GM19099 (cell line): ENCODE results near the gene LAP3.

ENCODE experiments used
- POLR2A ChIP-seq: IDR thresholded peaks from 3 replicates; pipeline ENCODE4 v1.6.1; 2011; ENCODE audit warnings: low read depth; ENCODE audit not compliant: insufficient read length; ENCODE audit errors: extremely low read depth

LAP3 gene

GRCh38 chr4:17630228-17630627, 53.2 kb downstream of the LAP3 start:
- no peak for TF ChIP-seq POLR2A

- no peak for TF ChIP-seq POLR2A
Observed at GRCh38 chr4:17633600-17633999, 56.6 kb downstream of the LAP3 start.

GRCh38 chr4:17635056-17635455, 58.1 kb downstream of the LAP3 start:
- no peak for TF ChIP-seq POLR2A

GRCh38 chr4:17636341-17636695, 59.3 kb downstream of the LAP3 start:
- TF ChIP-seq POLR2A: no peak

GRCh38 chr4:17636696-17637622, 60.0 kb downstream of the LAP3 start:
- no peak for TF ChIP-seq POLR2A

GRCh38 chr4:17639136-17639535, 62.1 kb downstream of the LAP3 start:
- TF ChIP-seq POLR2A: no peak

GRCh38 chr4:17642398-17642783, 65.4 kb downstream of the LAP3 start:
- no peak for TF ChIP-seq POLR2A

GRCh38 chr4:17646693-17647092, 69.7 kb downstream of the LAP3 start:
- TF ChIP-seq POLR2A: no peak

- no peak for TF ChIP-seq POLR2A
Observed at GRCh38 chr4:17647176-17647806, 70.3 kb downstream of the LAP3 start.

- no peak for TF ChIP-seq POLR2A
Observed at GRCh38 chr4:17647927-17648326, 70.9 kb downstream of the LAP3 start.

- TF ChIP-seq POLR2A: no peak
Observed at GRCh38 chr4:17650406-17650805, 73.4 kb downstream of the LAP3 start.

- no peak for TF ChIP-seq POLR2A
Observed at GRCh38 chr4:17654701-17655100, 77.7 kb downstream of the LAP3 start.

GRCh38 chr4:17657090-17657489, 80.1 kb downstream of the LAP3 start:
- no peak for TF ChIP-seq POLR2A
